SKM-1 treated with dmso at 0.1 percent for 144 hours (cell line): ENCODE measurements around the gene BRMS1.
"Not testable (repeated sequence)": the region's sequence is repeated elsewhere in the genome, so short reads cannot be mapped to it uniquely, and the experiment has no call there.

Source experiments
- DNase-seq: peaks from one replicate; lab custom pipeline; 2025; ENCODE audit not compliant: unreplicated experiment; lab: John Stamatoyannopoulos, UW

Gene BRMS1

GRCh38 chr11:66326261-66327111, 18.4 kb downstream of the BRMS1 start:
- DNase-seq, result no peak

GRCh38 chr11:66325263-66325671, 19.6 kb downstream of the BRMS1 start:
- no peak for DNase-seq

- no peak for DNase-seq
Observed at GRCh38 chr11:66324664-66325063, 20.2 kb downstream of the BRMS1 start.

GRCh38 chr11:66323684-66324083, 21.2 kb downstream of the BRMS1 start:
- DNase-seq, result no peak

GRCh38 chr11:66322732-66323427, 22.0 kb downstream of the BRMS1 start:
- no peak for DNase-seq

GRCh38 chr11:66321606-66322005, 23.3 kb downstream of the BRMS1 start:
- no peak for DNase-seq

- not testable (repeated sequence) for DNase-seq
Observed at GRCh38 chr11:66320748-66321147, 24.2 kb downstream of the BRMS1 start.

GRCh38 chr11:66320289-66320688, 24.6 kb downstream of the BRMS1 start:
- DNase-seq, result not testable (repeated sequence)

- DNase-seq, result no peak
Observed at GRCh38 chr11:66318600-66318970, 26.3 kb downstream of the BRMS1 start.

- peak; percentile 97 for DNase-seq
Observed at GRCh38 chr11:66317723-66318599, 26.9 kb downstream of the BRMS1 start.

GRCh38 chr11:66317322-66317722, 27.6 kb downstream of the BRMS1 start:
- no peak for DNase-seq

- no peak for DNase-seq
Observed at GRCh38 chr11:66316849-66317251, 28.1 kb downstream of the BRMS1 start, which contains the start of gene CD248. Gene CD248 (minus strand): TSS chr11:66317044. CDS start chr11:66317027, 17 bp downstream.

- no peak for DNase-seq
Observed at GRCh38 chr11:66315921-66316811, 28.7 kb downstream of the BRMS1 start.

GRCh38 chr11:66315498-66315885, 29.4 kb downstream of the BRMS1 start:
- no peak for DNase-seq

- DNase-seq, result no peak
Observed at GRCh38 chr11:66314561-66315497, 30.1 kb downstream of the BRMS1 start.

- DNase-seq, result no peak
Observed at GRCh38 chr11:66314186-66314501, 30.8 kb downstream of the BRMS1 start.

- DNase-seq, result no peak
Observed at GRCh38 chr11:66313321-66314185, 31.4 kb downstream of the BRMS1 start.

GRCh38 chr11:66312549-66313320, 32.2 kb downstream of the BRMS1 start:
- peak; percentile 95 for DNase-seq
